ENCODE data around the gene LATS1. TPM values are rescaled to one million over a fixed set of nuclear protein-coding genes. Genes with fewer than 3 reads are reported as not detected.

Gene LATS1
- total and polyA plus RNA-seq, 2 of the 8 experiments (the other 6 are each of a cell fraction or from before 2014, with no cell fraction given) = 8.9 to 21.7 TPM

DNA sequence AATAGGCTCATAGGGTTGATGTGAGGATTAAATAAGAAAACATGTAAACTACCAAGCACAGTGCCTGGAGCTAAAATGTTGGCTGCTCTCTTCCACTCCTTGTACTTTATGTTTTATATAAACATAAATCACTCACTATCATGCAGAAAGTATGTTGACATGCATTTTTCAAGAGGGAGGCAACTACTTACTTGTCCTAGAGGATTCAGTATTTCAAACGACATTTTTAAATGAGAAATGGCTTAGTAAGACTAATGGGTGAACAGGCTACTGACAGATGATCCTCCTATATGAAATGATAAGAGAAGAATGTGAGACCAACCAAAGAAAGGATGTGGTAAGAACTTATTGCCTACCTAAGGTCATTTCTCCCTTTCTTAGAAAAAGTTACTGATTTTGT lies 21.0 kb downstream of the LATS1 start:
- Histone ChIP-seq H3K27ac (ENCODE audit: low read depth, low read length) (no peak overlapping the region), H2BK120ac (replicated peaks; ENCODE audit: low read depth, low read length) (no peak overlapping the region), H3K4me1 (replicated peaks in 1 of 4; ENCODE audit: control insufficient read depth in 3 of 4, insufficient read depth in 4 of 4, low read length in 3 of 4) (peaks cover 2 to 3% (median 2%) of the 10 kb centered on the region in 4 experiments; a peak in 4 of 7 replicates), H4K5ac (ENCODE audit: insufficient read length, low read depth, low read length) (no peak overlapping the region), H3K56ac (replicated peaks; ENCODE audit: insufficient read length, low read depth, low read length) (no peak overlapping the region), H3K23me2 (ENCODE audit: low read depth, low read length) (no peaks in the 10 kb centered on the region), H2AFZ (ENCODE audit: low read length) (no peak overlapping the region), H4K8ac (ENCODE audit: extremely low read depth, insufficient read depth, low read length) (no peak overlapping the region), H3K27me3 (replicated peaks in 1 of 4; ENCODE audit: control insufficient read depth in 3 of 4, extremely low read depth in 1 of 4, insufficient read depth in 3 of 4, low read length in 3 of 4) (no peaks in the 10 kb centered on the region), H2BK20ac (ENCODE audit: low read length) (no peak overlapping the region), H4K91ac (replicated peaks; ENCODE audit: insufficient read length, low read length) (no peak overlapping the region), H3K4ac (replicated peaks; ENCODE audit: insufficient read length, low read depth, low read length) (no peak overlapping the region), H3K4me2 (ENCODE audit: insufficient read depth in 1 of 2, low read depth in 2 of 2, low read length in 2 of 2) (no peak overlapping the region), H3K79me1 (ENCODE audit: low read depth, low read length) (no peaks in the 10 kb centered on the region; the same call in 1 of the 2 replicates), H2BK5ac (ENCODE audit: low read depth, low read length) (no peak overlapping the region), H3K14ac (ENCODE audit: insufficient read length) (no peak overlapping the region), H3K9ac (replicated peaks in 1 of 4; ENCODE audit: extremely low read depth in 1 of 4, low read depth in 3 of 4, low read length in 3 of 4) (no peak overlapping the region), H3K23ac (ENCODE audit: insufficient read length) (no peak overlapping the region), H4K20me1 (replicated peaks in 1 of 2; ENCODE audit: control insufficient read depth in 1 of 2, insufficient read depth in 2 of 2, low read length in 2 of 2) (peaks cover 0 to 3% of the 10 kb centered on the region in 2 experiments), H2BK15ac (ENCODE audit: low read length) (no peak overlapping the region), H2BK12ac (ENCODE audit: low read depth, low read length) (no peak overlapping the region), H2AK5ac (ENCODE audit: low read depth, low read length) (no peak overlapping the region), H3K4me3 (ENCODE audit: extremely low read depth in 1 of 4, insufficient read depth in 2 of 4, low read depth in 3 of 4, low read length in 4 of 4) (no peak overlapping the region), H3K9me3 (ENCODE audit: insufficient read depth in 2 of 2, low read depth in 1 of 2, low read length in 1 of 2) (no peaks in the 10 kb centered on the region), H3K18ac (ENCODE audit: extremely low read depth, low read length) (no peak overlapping the region), H3K36me3 (ENCODE audit: control insufficient read depth in 2 of 4, insufficient read depth in 4 of 4, low read length in 3 of 4) (peaks cover 0 to 31% (median 6%) of the 10 kb centered on the region in 4 experiments; a peak in 4 of 8 replicates), H3K79me2 (ENCODE audit: control insufficient read depth in 1 of 2, insufficient read depth in 2 of 2, low read length in 2 of 2) (peaks cover 0 to 65% of the 10 kb centered on the region in 2 experiments; a peak in 2 of 4 replicates)
- POLR2A ChIA-PET (ENCODE audit: partially characterized antibody) = interaction anchor here (1.2 kb wide), 1 partner anchor 10 kb away, joined by 3 read pairs; no protein-coding TSS in a partner anchor
- CTCF ChIA-PET (ENCODE audit: partially characterized antibody) = interaction anchor here (0.7 to 1.4 kb wide), 2 partner anchors 51 to 151 kb away, joined by 3 read pairs; partner anchors contain the start of gene PPIL4
- FAIRE-seq = no peak
- no peak for TF ChIP-seq HDAC2 (IDR thresholded peaks at IDR 0.05; ENCODE audit: borderline replicate concordance in 1 of 2, low read depth in 2 of 2, low read length in 2 of 2)
- no peak for TF ChIP-seq SP2 (IDR thresholded peaks at IDR 0.05; ENCODE audit: low read length)
- TF ChIP-seq TCF12 (IDR thresholded peaks at IDR 0.05; ENCODE audit: low read depth, low read length) = no peak
- TF ChIP-seq SP1 (IDR thresholded peaks at IDR 0.05; ENCODE audit: low read depth, low read length) = no peak
- TF ChIP-seq GTF2F1 (IDR thresholded peaks at IDR 0.05; ENCODE audit: borderline replicate concordance, low read depth, low read length) = no peak
- TF ChIP-seq SIX5 (IDR thresholded peaks at IDR 0.05; ENCODE audit: low read depth, low read length) = no peak
- no peak for TF ChIP-seq GABPA (IDR thresholded peaks at IDR 0.05; ENCODE audit: borderline replicate concordance, insufficient read depth, low read length)
- TF ChIP-seq, protein P1, sequence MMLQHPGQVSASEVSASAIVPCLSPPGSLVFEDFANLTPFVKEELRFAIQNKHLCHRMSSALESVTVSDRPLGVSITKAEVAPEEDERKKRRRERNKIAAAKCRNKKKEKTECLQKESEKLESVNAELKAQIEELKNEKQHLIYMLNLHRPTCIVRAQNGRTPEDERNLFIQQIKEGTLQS (IDR thresholded peaks at IDR 0.05; ENCODE audit: insufficient read depth, low read depth, low read length) = no peak
- TF ChIP-seq RNF2 (IDR thresholded peaks at IDR 0.05; ENCODE audit: borderline replicate concordance, low read depth, low read length, missing control alignments, poor library complexity, severe bottlenecking) = no peak
- no peak for TF ChIP-seq KDM5A (IDR thresholded peaks at IDR 0.05; ENCODE audit: low read length)
- no peak for TF ChIP-seq SIN3A (conservative IDR thresholded peaks at IDR 0.05 in 1 of 2, IDR thresholded peaks at IDR 0.05 in 1 of 2; ENCODE audit: low read depth in 1 of 2, low read length in 2 of 2)
- no peak for TF ChIP-seq TEAD4 (IDR thresholded peaks at IDR 0.05; ENCODE audit: low read depth, low read length)
- no peak for DNase-seq (ENCODE audit: low read depth in 1 of 2, low spot score in 2 of 2)
- 92% methylated on average over 1 of the region's 1 CpG; no CpG with 5 or more reads in 1 of the 2 experiments for WGBS, 2 experiments (ENCODE audit: extremely low coverage in 1 of 2, insufficient coverage in 1 of 2, insufficient read length in 1 of 2, insufficient replicate concordance in 2 of 2, low coverage in 1 of 2, low lambda C conversion rate in 2 of 2, missing lambda C conversion rate in 1 of 2)

Measured in H1 (cell line).